Neural cell (in vitro differentiated cells): ENCODE results near the gene ERC2. TPM values are rescaled to one million over a fixed set of nuclear protein-coding genes. Genes with fewer than 3 reads are reported as not detected.

Experiments used
- H2AFZ ChIP-seq: fragments of 200-600, 300-800 bp; sonication (generic), shearing (Covaris generic); 2 replicates; pipeline ENCODE4 v1.6.0; 2014; ENCODE audit warnings: low read depth, mild to moderate bottlenecking, antibody characterized with exemption, low read length, moderate library complexity
- H3F3A ChIP-seq: fragments of 200-600 bp; shearing (Covaris generic); 2 replicates; pipeline ENCODE4 v1.6.1; 2016; ENCODE audit warnings: mild to moderate bottlenecking, moderate library complexity, mixed read lengths, antibody characterized with exemption, low read length; ENCODE audit not compliant: insufficient read depth, poor library complexity, severe bottlenecking
- H3K27ac ChIP-seq: fragments of 200-600, 300-800 bp; sonication (generic), shearing (Covaris generic); 2 replicates; pipeline ENCODE4 v1.5.1; 2014; ENCODE audit warnings: mild to moderate bottlenecking, low read length, moderate library complexity
- H3K27me3 ChIP-seq: fragments of 300-800, 200-600 bp; sonication (generic), shearing (Covaris generic); 2 replicates; pipeline ENCODE4 v1.6.0; 2014; ENCODE audit warnings: mild to moderate bottlenecking, low read depth, low read length, moderate library complexity; ENCODE audit not compliant: insufficient read depth
- H3K36me3 ChIP-seq: fragments of 300-800, 200-600 bp; sonication (generic), shearing (Covaris generic); 2 replicates; pipeline ENCODE4 v1.5.1; 2014; ENCODE audit warnings: mild to moderate bottlenecking, antibody characterized with exemption, low read length, moderate library complexity; ENCODE audit not compliant: insufficient read depth
- H3K4me2 ChIP-seq: fragments of 300-800, 200-600 bp; sonication (generic), shearing (Covaris generic); 2 replicates; pipeline ENCODE4 v1.6.0; 2014; ENCODE audit warnings: mild to moderate bottlenecking, low read length
- H3K4me3 ChIP-seq: fragments of 300-800, 200-600 bp; sonication (generic), shearing (Covaris generic); 2 replicates; pipeline ENCODE4 v1.5.1; 2014; ENCODE audit warnings: mild to moderate bottlenecking, low read length, moderate library complexity
- H3K79me2 ChIP-seq: fragments of 200-600 bp; shearing (Covaris generic); replicated peaks from 2 replicates; pipeline ENCODE4 v1.6.0; 2014; ENCODE audit warnings: mild to moderate bottlenecking, low read length, moderate library complexity; ENCODE audit not compliant: insufficient read depth
- H3K9ac ChIP-seq: fragments of 300-800, 200-600 bp; sonication (generic), shearing (Covaris generic); 2 replicates; pipeline ENCODE4 v1.6.1; 2016; ENCODE audit warnings: mild to moderate bottlenecking, low read length, mixed read lengths
- H3K9me2 ChIP-seq: fragments of 200-600 bp; shearing (Covaris generic); 2 replicates; pipeline ENCODE4 v1.6.1; 2016; ENCODE audit warnings: mild to moderate bottlenecking, low read length, mixed read lengths; ENCODE audit not compliant: insufficient read depth
- H3K9me3 ChIP-seq: fragments of 200-600, 300-800 bp; sonication (generic), shearing (Covaris generic); 2 replicates; pipeline ENCODE4 v1.6.1; 2016; ENCODE audit warnings: mild to moderate bottlenecking, mixed run types, low read length, moderate library complexity, mixed read lengths
- H4K20me1 ChIP-seq: fragments of 200-600 bp; shearing (Covaris generic); 2 replicates; pipeline ENCODE4 v1.6.1; 2016; ENCODE audit warnings: mild to moderate bottlenecking, mixed run types; ENCODE audit not compliant: insufficient read depth
- CTCF ChIP-seq: fragments of 450-650 bp; IDR thresholded peaks from 2 replicates; pipeline ENCODE4 v1.5.1; 2014; ENCODE audit warnings: antibody characterized with exemption, mild to moderate bottlenecking, moderate library complexity; ENCODE audit not compliant: poor library complexity, severe bottlenecking
- EP300 ChIP-seq: fragments of 450-650 bp; conservative IDR thresholded peaks from 2 replicates; pipeline ENCODE4 v1.6.1; 2014; ENCODE audit warnings: antibody characterized with exemption, mild to moderate bottlenecking, moderate library complexity; ENCODE audit not compliant: poor library complexity, severe bottlenecking
- EZH2 ChIP-seq: fragments of 200-600, 300-800 bp; shearing (Covaris generic), sonication (generic); IDR thresholded peaks from 2 replicates; pipeline ENCODE4 v1.6.1; 2014; ENCODE audit warnings: antibody characterized with exemption, low read length, borderline replicate concordance, mild to moderate bottlenecking; ENCODE audit not compliant: insufficient read depth, poor library complexity, severe bottlenecking
- MXI1 ChIP-seq: fragments of 450-650 bp; conservative IDR thresholded peaks from 2 replicates; pipeline ENCODE4 v1.6.1; 2014; ENCODE audit warnings: antibody characterized with exemption, mild to moderate bottlenecking; ENCODE audit not compliant: poor library complexity, severe bottlenecking
- POLR2AphosphoS5 ChIP-seq: IDR thresholded peaks from 2 replicates; pipeline ENCODE4 v1.6.1; 2012
- RAD21 ChIP-seq: fragments of 450-650 bp; conservative IDR thresholded peaks from 2 replicates; pipeline ENCODE4 v1.6.1; 2014; ENCODE audit warnings: antibody characterized with exemption, mild to moderate bottlenecking, moderate library complexity
- REST ChIP-seq: IDR thresholded peaks from 2 replicates; pipeline ENCODE4 v1.6.1; 2012; ENCODE audit warnings: borderline replicate concordance
- SMC3 ChIP-seq: fragments of 450-650 bp; conservative IDR thresholded peaks from 2 replicates; pipeline ENCODE4 v1.6.1; 2014; ENCODE audit warnings: antibody characterized with exemption, mild to moderate bottlenecking, moderate library complexity; ENCODE audit not compliant: poor library complexity
- TAF1 ChIP-seq: IDR thresholded peaks from 2 replicates; pipeline ENCODE4 v1.6.1; 2012; ENCODE audit warnings: low read depth
- polyA plus RNA-seq: library from polyadenylated mRNA; depleted of rRNA; stranded (reverse); fragments of >200 nt; gene quantifications from 2 replicates; pipeline ENCODE4 v1.2.3, GENCODE V29; 2014

The ERC2 gene
- polyA plus RNA-seq, 1 donor from 2014 or later = 60.4 TPM

DNA sequence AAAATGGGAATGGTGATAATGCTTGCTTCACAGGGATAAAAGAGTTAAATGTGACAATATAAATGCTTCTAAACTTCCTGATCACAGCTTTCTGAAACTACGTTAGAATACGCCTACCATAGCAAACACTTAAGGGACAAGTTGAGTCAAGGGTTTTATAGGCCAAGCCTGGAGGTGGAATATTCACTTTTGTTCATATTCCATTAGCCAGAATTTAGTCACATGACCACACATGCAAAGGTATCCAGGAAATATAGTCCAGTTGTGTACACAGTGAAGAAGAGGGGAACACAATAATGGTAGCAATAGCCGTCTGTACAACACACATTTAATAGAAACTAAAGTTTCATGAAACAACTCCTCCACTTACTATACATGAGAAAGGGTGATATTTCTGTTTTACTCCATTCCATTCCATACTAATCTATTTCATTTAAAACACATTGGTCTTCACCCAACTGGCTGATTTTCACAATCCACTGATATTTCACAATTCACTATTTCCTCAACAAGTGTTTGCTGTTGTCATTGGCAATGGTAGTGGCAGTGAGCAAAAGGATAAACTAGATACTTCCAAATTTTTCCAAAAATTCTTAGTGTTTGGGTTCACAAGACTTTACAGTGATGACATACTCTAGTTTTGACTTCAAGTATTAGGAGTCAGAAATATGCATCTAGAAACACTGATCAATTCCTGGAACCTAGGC is 270.9 kb downstream of the ERC2 start:
- Histone ChIP-seq H3K4me2 (no peak overlapping the region), H4K20me1 (no peaks in the 10 kb centered on the region), H3K9ac (no peak overlapping the region), H3K4me3 (no peak overlapping the region), H3K79me2 (no peaks in the 10 kb centered on the region), H3K36me3 (no peaks in the 10 kb centered on the region), H3K27me3 (no peaks in the 10 kb centered on the region), H3K9me2 (no peaks in the 10 kb centered on the region), H3K9me3 (no peaks in the 10 kb centered on the region), H3K27ac (no peak overlapping the region), H3F3A (no peaks in the 10 kb centered on the region), H2AFZ (no peak overlapping the region)
- no peak for TF ChIP-seq TAF1
- no peak for TF ChIP-seq EZH2
- no peak for TF ChIP-seq POLR2AphosphoS5
- TF ChIP-seq REST = no peak
- no peak for TF ChIP-seq SMC3
- TF ChIP-seq RAD21 = no peak
- no peak for TF ChIP-seq MXI1
- no peak for TF ChIP-seq EP300
- TF ChIP-seq CTCF = no peak

GRCh38 chr3:56196700-56197099 is 271.6 kb downstream of the ERC2 start:
- Histone ChIP-seq H3K9ac (no peak overlapping the region), H2AFZ (no peak overlapping the region), H3K36me3 (no peaks in the 10 kb centered on the region), H3K9me2 (no peaks in the 10 kb centered on the region), H3K4me3 (no peak overlapping the region), H4K20me1 (no peaks in the 10 kb centered on the region), H3K4me2 (no peak overlapping the region), H3K27ac (no peak overlapping the region), H3K27me3 (no peaks in the 10 kb centered on the region), H3K9me3 (no peaks in the 10 kb centered on the region), H3F3A (no peaks in the 10 kb centered on the region), H3K79me2 (no peaks in the 10 kb centered on the region)
- TF ChIP-seq EZH2 = no peak
- TF ChIP-seq REST = no peak
- TF ChIP-seq MXI1 = no peak
- no peak for TF ChIP-seq CTCF
- no peak for TF ChIP-seq POLR2AphosphoS5
- TF ChIP-seq EP300 = no peak
- TF ChIP-seq TAF1 = no peak
- TF ChIP-seq RAD21 = no peak
- TF ChIP-seq SMC3 = no peak
